B cell (primary cell): ENCODE measurements around the gene CREG1. TPM values are rescaled to one million over a fixed set of nuclear protein-coding genes. Genes with fewer than 3 reads are reported as not detected.

Experiments
- ATAC-seq: fragments of 200-7000 bp; cut with Tn5 transposase; one replicate; pipeline ENCODE4 v1.10.0; 2021; ENCODE audit warnings: low read depth, mild to moderate bottlenecking, moderate number of reproducible peaks, moderate library complexity
- CTCF ChIA-PET: fragments of 350-600 bp; sonication (Branson Sonifier 250); formaldehyde crosslinking; loops from one replicate; lab custom pipeline; 2021; ENCODE audit warnings: antibody characterized with exemption, inconsistent platforms; lab: Charles Lee
- POLR2A ChIA-PET: fragments of 350-600 bp; sonication (Branson Sonifier 250); formaldehyde crosslinking; loops from one replicate; lab custom pipeline; 2021; ENCODE audit warnings: antibody characterized with exemption; lab: Charles Lee
- DNase-seq: peaks from one replicate; pipeline ENCODE4 v3.0.0; 2013
- H2AFZ ChIP-seq: 2 replicates; pipeline ENCODE4 v1.6.1; 2012; ENCODE audit warnings: mild to moderate bottlenecking, low read depth, low read length; ENCODE audit not compliant: insufficient read depth, poor library complexity, severe bottlenecking
- H3K27ac ChIP-seq, 2 donors: 1 replicate in 1 of 2; 2 replicates in 1 of 2; pipeline ENCODE4 v1.5.1; 2012 to 2013; ENCODE audit warnings: low read length in 2 of 2, mild to moderate bottlenecking in 2 of 2, moderate library complexity in 1 of 2
- H3K27me3 ChIP-seq, 4 experiments: fragments of 200-600 bp in 1 of 4; sonication (generic) in 1 of 4; replicated peaks in 1 of 4; 1 replicate in 2 of 4; 2 replicates in 2 of 4; pipeline versions ENCODE4 v1.6.1 to v1.7.0; 2013 to 2016; ENCODE audit warnings: low read length in 3 of 4, mild to moderate bottlenecking in 2 of 4, mixed read lengths in 1 of 4, moderate library complexity in 1 of 4; ENCODE audit not compliant: insufficient read depth in 4 of 4, control insufficient read depth in 3 of 4; ENCODE audit errors: control extremely low read depth in 1 of 4
- H3K36me3 ChIP-seq, 2 experiments: replicated peaks in 1 of 2; 1 replicate in 1 of 2; 2 replicates in 1 of 2; pipeline versions ENCODE4 v1.6.1 to v1.7.1; 2013; ENCODE audit warnings: low read length in 1 of 2; ENCODE audit not compliant: insufficient read depth in 2 of 2, control insufficient read depth in 1 of 2; ENCODE audit errors: control extremely low read depth in 1 of 2, extremely low read depth in 1 of 2
- H3K4me1 ChIP-seq, 2 donors: fragments of 200-600 bp in 1 of 2; sonication (generic) in 1 of 2; 1 replicate in 1 of 2; 2 replicates in 1 of 2; pipeline versions ENCODE4 v1.5.1 to v1.6.1; 2013 to 2017; ENCODE audit warnings: low read length in 2 of 2; ENCODE audit not compliant: control insufficient read depth in 2 of 2, insufficient read depth in 2 of 2
- H3K4me2 ChIP-seq: replicated peaks from 2 replicates; pipeline ENCODE3; 2012; ENCODE audit warnings: mild to moderate bottlenecking, low read depth, low read length; ENCODE audit not compliant: poor library complexity, severe bottlenecking
- H3K4me3 ChIP-seq, 5 experiments: fragments of 200-600 bp in 1 of 5; sonication (generic) in 1 of 5; 1 replicate in 3 of 5; 2 replicates in 2 of 5; pipeline versions ENCODE4 v1.5.1 to v1.7.0; 2011 to 2016; ENCODE audit warnings: low read length in 4 of 5, mild to moderate bottlenecking in 4 of 5, low read depth in 2 of 5, control low read depth in 1 of 5, moderate library complexity in 1 of 5; ENCODE audit not compliant: insufficient read depth in 1 of 5; ENCODE audit errors: control extremely low read depth in 1 of 5, extremely low read depth in 1 of 5
- H3K79me2 ChIP-seq: fragments of 200-600 bp; sonication (generic); one replicate; pipeline ENCODE4 v1.6.0; 2016; ENCODE audit warnings: low read length; ENCODE audit not compliant: control insufficient read depth, insufficient read depth
- H3K9ac ChIP-seq: fragments of 200-600 bp; sonication (generic); 2 replicates; pipeline ENCODE4 v1.6.1; 2017; ENCODE audit warnings: mild to moderate bottlenecking, low read length, moderate library complexity
- H3K9me3 ChIP-seq, 3 donors: one replicate each; pipeline versions ENCODE4 v1.6.1 to v1.7.1; 2013; ENCODE audit warnings: low read length in 2 of 3; ENCODE audit not compliant: control insufficient read depth in 2 of 3, insufficient read depth in 1 of 3; ENCODE audit errors: control extremely low read depth in 1 of 3
- H4K20me1 ChIP-seq: 2 replicates; pipeline ENCODE4 v1.6.0; 2012; ENCODE audit warnings: mild to moderate bottlenecking, low read length; ENCODE audit not compliant: insufficient read depth, control insufficient read depth, poor library complexity, severe bottlenecking
- H3K27ac Mint-ChIP-seq: one replicate; pipeline ENCODE4 v1.8.0; 2021; ENCODE audit warnings: mixed read lengths
- H3K27me3 Mint-ChIP-seq: one replicate; pipeline ENCODE4 v1.8.0; 2021; ENCODE audit warnings: mixed read lengths
- H3K4me1 Mint-ChIP-seq: one replicate; pipeline ENCODE4 v1.8.0; 2021; ENCODE audit warnings: mixed read lengths
- H3K4me3 Mint-ChIP-seq: one replicate; pipeline ENCODE4 v1.8.0; 2021; ENCODE audit warnings: mixed read lengths
- H3K9me3 Mint-ChIP-seq: one replicate; pipeline ENCODE4 v1.8.0; 2022; ENCODE audit warnings: mixed read lengths; ENCODE audit not compliant: insufficient read depth
- EZH2 ChIP-seq: IDR thresholded peaks from 2 replicates; pipeline ENCODE4 v1.6.1; 2012; ENCODE audit warnings: borderline replicate concordance, low read depth, mild to moderate bottlenecking, moderate library complexity, low read length; ENCODE audit not compliant: insufficient read depth, poor library complexity, severe bottlenecking
- WGBS: methylation state at CpG from one replicate; pipeline ENCODE4 v1.1.5; 2013; ENCODE audit warnings: missing lambda C conversion rate; ENCODE audit not compliant: insufficient coverage; 5-methylcytosine and 5-hydroxymethylcytosine counted together
- intact Hi-C: fragments of 100-400 bp; cut with micrococcal nuclease; formaldehyde crosslinking; loops from one replicate; pipeline ENCODE4 v1.10.0; 2022
- polyA plus RNA-seq: library from polyadenylated mRNA; depleted of rRNA; stranded (reverse); fragments of >200 nt; gene quantifications from 2 replicates; pipeline ENCODE4 v1.2.3, GENCODE V29; 2012
- total RNA-seq, 2 donors: library from RNA; stranded (reverse); fragments of 120-200 nt in 1 of 2; gene quantifications; 1 replicate in 1 of 2; 2 replicates in 1 of 2; pipeline versions ENCODE4 v1.2.3 to v1.2.4, GENCODE V29; 2013 to 2022
- TF ChIP-seq, protein P1 (sequence below): fragments of 200-600 bp; IDR thresholded peaks from one replicate; pipeline ENCODE4 v1.8.0; 2022; ENCODE audit warnings: antibody characterized with exemption, mild to moderate bottlenecking

Gene CREG1
- total and polyA plus RNA-seq, 2 donors (not counting 1 experiment from before 2014, with no cell fraction given), result 7.5 to 8.4 TPM

- Mint-ChIP-seq H3K4me1 (peaks cover 41% of the 10 kb centered on the region), H3K27me3 (no peaks in the 10 kb centered on the region), H3K9me3 (no peaks in the 10 kb centered on the region), H3K27ac (peak overlapping the region; percentile 64), H3K4me3 (peak overlapping the region; percentile 39)
- peaks cover 84% of the 10 kb centered on the region for H3K79me2 ChIP-seq
- H3K9me3 ChIP-seq, result peaks cover 0 to 7% (median 2%) of the 10 kb centered on the region in 3 donors
- H4K20me1 ChIP-seq, result no peaks in the 10 kb centered on the region
- intact Hi-C loops, result loop anchor here (5.0 kb wide), 1 partner anchor 49 kb away; the partner anchor contains the start of gene CREG1
- H3K4me3 ChIP-seq, result no peak overlapping the region
- peak overlapping the region; percentile 48 to 81 for H3K27ac ChIP-seq
- H3K4me2 ChIP-seq, result peak overlapping the region; percentile 66
- TF ChIP-seq, protein P1, sequence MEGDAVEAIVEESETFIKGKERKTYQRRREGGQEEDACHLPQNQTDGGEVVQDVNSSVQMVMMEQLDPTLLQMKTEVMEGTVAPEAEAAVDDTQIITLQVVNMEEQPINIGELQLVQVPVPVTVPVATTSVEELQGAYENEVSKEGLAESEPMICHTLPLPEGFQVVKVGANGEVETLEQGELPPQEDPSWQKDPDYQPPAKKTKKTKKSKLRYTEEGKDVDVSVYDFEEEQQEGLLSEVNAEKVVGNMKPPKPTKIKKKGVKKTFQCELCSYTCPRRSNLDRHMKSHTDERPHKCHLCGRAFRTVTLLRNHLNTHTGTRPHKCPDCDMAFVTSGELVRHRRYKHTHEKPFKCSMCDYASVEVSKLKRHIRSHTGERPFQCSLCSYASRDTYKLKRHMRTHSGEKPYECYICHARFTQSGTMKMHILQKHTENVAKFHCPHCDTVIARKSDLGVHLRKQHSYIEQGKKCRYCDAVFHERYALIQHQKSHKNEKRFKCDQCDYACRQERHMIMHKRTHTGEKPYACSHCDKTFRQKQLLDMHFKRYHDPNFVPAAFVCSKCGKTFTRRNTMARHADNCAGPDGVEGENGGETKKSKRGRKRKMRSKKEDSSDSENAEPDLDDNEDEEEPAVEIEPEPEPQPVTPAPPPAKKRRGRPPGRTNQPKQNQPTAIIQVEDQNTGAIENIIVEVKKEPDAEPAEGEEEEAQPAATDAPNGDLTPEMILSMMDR, result no peak
- no peak for TF ChIP-seq EZH2
- ChIA-PET POLR2A (interaction anchor here (0.6 to 6.6 kb wide), 7 partner anchors 15 to 120 kb away, joined by 3 to 136 read pairs (median 12); partner anchors contain the start of genes MPZL1 and RCSD1), CTCF (interaction anchor here (0.9 to 12.1 kb wide), 18 partner anchors 8 to 116 kb away, joined by 3 to 378 read pairs (median 18); partner anchors contain the start of gene RCSD1)
- peak; percentile 70 for DNase-seq
- peak overlapping the region; percentile 59 for H2AFZ ChIP-seq
- peak; percentile 81 for ATAC-seq
- H3K36me3 ChIP-seq, result no peaks in the 10 kb centered on the region
- 27% methylated on average over 5 of the region's 8 CpGs for WGBS
- no peaks in the 10 kb centered on the region for H3K27me3 ChIP-seq
- peaks cover 38 to 39% of the 10 kb centered on the region in 2 donors for H3K4me1 ChIP-seq
- no peak overlapping the region for H3K9ac ChIP-seq
These were observed 48.2 kb upstream of the CREG1 start for GRCh38 chr1:167601442-167602383.
